Fibroblast of pulmonary artery (primary cell): ENCODE results near the gene KCNH3.

Experiments
- DNase-seq: peaks from one replicate; pipeline ENCODE4 v3.0.0-alpha.2; 2010; ENCODE audit warnings: low read depth
- H3K4me3 ChIP-seq: replicated peaks from 2 replicates; pipeline ENCODE4 v1.5.1; 2011; ENCODE audit warnings: low read depth, mild to moderate bottlenecking, control low read depth, low read length, moderate library complexity
- CTCF ChIP-seq: IDR thresholded peaks from 2 replicates; pipeline ENCODE4 v1.5.1; 2011; ENCODE audit warnings: mild to moderate bottlenecking, control low read depth, low read length, inconsistent platforms; ENCODE audit errors: missing control alignments

KCNH3 gene

GRCh38 chr12:49538510-49539403, at the start of gene KCNH3:
TSS of gene KCNH3 (plus strand) at chr12:49539030. CDS start at chr12:49539417, 387 bp downstream.
- H3K4me3 ChIP-seq: peak within 1 kb of the TSS; percentile 37
- peak; percentile 58 for DNase-seq
- TF ChIP-seq CTCF: no peak

GRCh38 chr12:49489154-49489553, 49.7 kb upstream of the KCNH3 start:
- no peak overlapping the region for H3K4me3 ChIP-seq
- DNase-seq: no peak
- no peak for TF ChIP-seq CTCF

- peak; percentile 91 for DNase-seq
- TF ChIP-seq CTCF: peak; percentile 47
- no peak overlapping the region for H3K4me3 ChIP-seq
These were observed 49.1 kb upstream of the KCNH3 start for GRCh38 chr12:49489720-49490119.

- DNase-seq: peak; percentile 61
- no peak overlapping the region for H3K4me3 ChIP-seq
- no peak for TF ChIP-seq CTCF
These were observed 47.0 kb upstream of the KCNH3 start for GRCh38 chr12:49491823-49492222.

GRCh38 chr12:49493900-49494299, 44.9 kb upstream of the KCNH3 start:
- TF ChIP-seq CTCF: no peak
- no peak for DNase-seq
- no peak overlapping the region for H3K4me3 ChIP-seq

GRCh38 chr12:49496417-49497360, 42.1 kb upstream of the KCNH3 start:
- no peak overlapping the region for H3K4me3 ChIP-seq
- no peak for DNase-seq
- TF ChIP-seq CTCF: no peak
